LHCN-M2 (cell line): ENCODE measurements around the gene ENKD1. TPM values are rescaled to one million over a fixed set of nuclear protein-coding genes. Genes with fewer than 3 reads are reported as not detected.

Experiments used
- DNase-seq: peaks from one replicate; pipeline ENCODE4 v3.0.0-alpha.2; 2012; ENCODE audit warnings: low read depth
- total RNA-seq: library from RNA; depleted of rRNA; stranded (reverse); fragments of >200 nt; gene quantifications from 2 replicates; pipeline ENCODE4 v1.2.3, GENCODE V29; 2014

ENKD1 gene
- total RNA-seq, 1 experiment from 2014 or later, result 13.8 TPM

- DNase-seq, result no peak
Observed at GRCh38 chr16:67679935-67680897, 13.7 kb upstream of the ENKD1 start.

- no peak for DNase-seq
Observed at GRCh38 chr16:67678354-67679023, 11.9 kb upstream of the ENKD1 start.

GRCh38 chr16:67677712-67678111, 11.2 kb upstream of the ENKD1 start:
- no peak for DNase-seq

GRCh38 chr16:67676939-67677338, 10.4 kb upstream of the ENKD1 start:
- DNase-seq, result no peak

- no peak for DNase-seq
Observed at GRCh38 chr16:67676516-67676915, 10.0 kb upstream of the ENKD1 start.

GRCh38 chr16:67675999-67676398, 9.4 kb upstream of the ENKD1 start:
- DNase-seq, result no peak

GRCh38 chr16:67675579-67675935, 9.0 kb upstream of the ENKD1 start:
- DNase-seq, result no peak

GRCh38 chr16:67674851-67675578, 8.5 kb upstream of the ENKD1 start:
- no peak for DNase-seq

- DNase-seq, result no peak
Observed at GRCh38 chr16:67673712-67674580, 7.4 kb upstream of the ENKD1 start.

- peak; percentile 83 for DNase-seq
Observed at GRCh38 chr16:67672739-67673662, 6.5 kb upstream of the ENKD1 start.

GRCh38 chr16:67672306-67672705, 5.8 kb upstream of the ENKD1 start:
- DNase-seq, result no peak

- no peak for DNase-seq
Observed at GRCh38 chr16:67669499-67670101, 3.0 kb upstream of the ENKD1 start.

- DNase-seq, result no peak
Observed at GRCh38 chr16:67668495-67669157, 2.1 kb upstream of the ENKD1 start.

- peak; percentile 95 for DNase-seq
Observed at GRCh38 chr16:67667817-67668494, 1.4 kb upstream of the ENKD1 start.

GRCh38 chr16:67667453-67667816, 885 bp upstream of the ENKD1 start:
- DNase-seq, result no peak

- DNase-seq, result no peak
Observed at GRCh38 chr16:67666032-67666551, 458 bp downstream of the ENKD1 start.

- DNase-seq, result no peak
Observed at GRCh38 chr16:67665598-67665997, 952 bp downstream of the ENKD1 start.

- DNase-seq, result no peak
Observed at GRCh38 chr16:67664871-67665270, 1.7 kb downstream of the ENKD1 start.
